ENCODE results near the gene CPVL. TPM values are rescaled to one million over a fixed set of nuclear protein-coding genes. Genes with fewer than 3 reads are reported as not detected.

CPVL gene
- total and polyA plus RNA-seq, 2 of the 8 experiments (the other 6 are each of a cell fraction or from before 2014, with no cell fraction given), result 40.0 to 55.0 TPM

GRCh38 chr7:29143751-29144150 lies 2.6 kb downstream of the CPVL start:
- no peak for DNase-seq (ENCODE audit: low read depth in 1 of 2, low spot score in 2 of 2)
- H4K5ac ChIP-seq (ENCODE audit: insufficient read length, low read depth, low read length), result no peak overlapping the region
- no peak overlapping the region for H2AFZ ChIP-seq (ENCODE audit: low read length)
- H3K23me2 ChIP-seq (ENCODE audit: low read depth, low read length), result peaks cover 13% of the 10 kb centered on the region
- no peaks in the 10 kb centered on the region for H3K36me3 ChIP-seq (ENCODE audit: control insufficient read depth in 2 of 4, insufficient read depth in 4 of 4, low read length in 3 of 4)
- peaks cover 0 to 3% (median 0%) of the 10 kb centered on the region in 4 experiments; a peak in 3 of 7 replicates for H3K4me1 ChIP-seq (replicated peaks in 1 of 4; ENCODE audit: control insufficient read depth in 3 of 4, insufficient read depth in 4 of 4, low read length in 3 of 4)
- ChIA-PET CTCF (ENCODE audit: partially characterized antibody) (interaction anchor here (0.6 to 4.2 kb wide), 4 partner anchors 13 to 220 kb away, joined by 3 to 19 read pairs (median 4); no protein-coding TSS in a partner anchor), POLR2A (ENCODE audit: partially characterized antibody) (interaction anchor here (0.7 to 1.5 kb wide), 2 partner anchors 11 to 12 kb away, joined by 3 read pairs; no protein-coding TSS in a partner anchor)
- FAIRE-seq, result no peak
- H3K79me2 ChIP-seq (ENCODE audit: control insufficient read depth in 1 of 2, insufficient read depth in 2 of 2, low read length in 2 of 2), result no peaks in the 10 kb centered on the region
- no peak overlapping the region for H3K4me2 ChIP-seq (ENCODE audit: insufficient read depth in 1 of 2, low read depth in 2 of 2, low read length in 2 of 2)
- H4K8ac ChIP-seq (ENCODE audit: extremely low read depth, insufficient read depth, low read length), result no peak overlapping the region
- no peak overlapping the region for H2BK5ac ChIP-seq (ENCODE audit: low read depth, low read length)
- peaks cover 0 to 10% (median 4%) of the 10 kb centered on the region in 4 experiments; a peak in 5 of 7 replicates for H3K27me3 ChIP-seq (replicated peaks in 1 of 4; ENCODE audit: control insufficient read depth in 3 of 4, extremely low read depth in 1 of 4, insufficient read depth in 3 of 4, low read length in 3 of 4)
- no peaks in the 10 kb centered on the region for H3K9me3 ChIP-seq (ENCODE audit: insufficient read depth in 2 of 2, low read depth in 1 of 2, low read length in 1 of 2)
- H3K56ac ChIP-seq (replicated peaks; ENCODE audit: insufficient read length, low read depth, low read length), result no peak overlapping the region
- H2BK15ac ChIP-seq (ENCODE audit: low read length), result no peak overlapping the region
- H4K20me1 ChIP-seq (replicated peaks in 1 of 2; ENCODE audit: control insufficient read depth in 1 of 2, insufficient read depth in 2 of 2, low read length in 2 of 2), result no peaks in the 10 kb centered on the region
- H4K91ac ChIP-seq (replicated peaks; ENCODE audit: insufficient read length, low read length), result no peak overlapping the region
- no peak overlapping the region for H3K4ac ChIP-seq (replicated peaks; ENCODE audit: insufficient read length, low read depth, low read length)
- 77% methylated on average over 2 of the region's 2 CpGs; no CpG with 5 or more reads in 1 of the 2 experiments for WGBS, 2 experiments (ENCODE audit: extremely low coverage in 1 of 2, insufficient coverage in 1 of 2, insufficient read length in 1 of 2, insufficient replicate concordance in 2 of 2, low coverage in 1 of 2, low lambda C conversion rate in 2 of 2, missing lambda C conversion rate in 1 of 2)
- H2BK120ac ChIP-seq (replicated peaks; ENCODE audit: low read depth, low read length), result no peak overlapping the region
- H2BK12ac ChIP-seq (ENCODE audit: low read depth, low read length), result no peak overlapping the region
- H3K23ac ChIP-seq (ENCODE audit: insufficient read length), result no peak overlapping the region
- H3K14ac ChIP-seq (ENCODE audit: insufficient read length), result no peak overlapping the region
- H3K4me3 ChIP-seq (ENCODE audit: extremely low read depth in 1 of 4, insufficient read depth in 2 of 4, low read depth in 3 of 4, low read length in 4 of 4), result no peak overlapping the region
- no peaks in the 10 kb centered on the region for H3K79me1 ChIP-seq (ENCODE audit: low read depth, low read length)
- no peak overlapping the region for H3K27ac ChIP-seq (ENCODE audit: low read depth, low read length)
- H2AK5ac ChIP-seq (ENCODE audit: low read depth, low read length), result no peak overlapping the region
- no peak overlapping the region for H3K9ac ChIP-seq (replicated peaks in 1 of 4; ENCODE audit: extremely low read depth in 1 of 4, low read depth in 3 of 4, low read length in 3 of 4)
- no peak overlapping the region for H2BK20ac ChIP-seq (ENCODE audit: low read length)
- H3K18ac ChIP-seq (ENCODE audit: extremely low read depth, low read length), result no peak overlapping the region
- no peak for TF ChIP-seq CHD2 (IDR thresholded peaks at IDR 0.05; ENCODE audit: low read length)
- no peak for TF ChIP-seq TEAD4 (IDR thresholded peaks at IDR 0.05; ENCODE audit: low read depth, low read length)
- no peak for TF ChIP-seq ASH2L (IDR thresholded peaks at IDR 0.05; ENCODE audit: low read length)
- TF ChIP-seq CEBPB (IDR thresholded peaks at IDR 0.05; ENCODE audit: low read depth, low read length), result no peak
- no peak for TF ChIP-seq MAX (IDR thresholded peaks at IDR 0.05)
- TF ChIP-seq SIN3A (conservative IDR thresholded peaks at IDR 0.05 in 1 of 2, IDR thresholded peaks at IDR 0.05 in 1 of 2; ENCODE audit: low read depth in 1 of 2, low read length in 2 of 2), result no peak
- TF ChIP-seq GTF2F1 (IDR thresholded peaks at IDR 0.05; ENCODE audit: borderline replicate concordance, low read depth, low read length), result no peak
- TF ChIP-seq RXRA (IDR thresholded peaks at IDR 0.05; ENCODE audit: insufficient read depth, low read depth, low read length), result no peak
- TF ChIP-seq HDAC2 (IDR thresholded peaks at IDR 0.05; ENCODE audit: borderline replicate concordance in 1 of 2, low read depth in 2 of 2, low read length in 2 of 2), result no peak
- no peak for TF ChIP-seq MAFK (IDR thresholded peaks at IDR 0.05; ENCODE audit: low read depth, low read length)
- no peak for TF ChIP-seq KDM4A (IDR thresholded peaks at IDR 0.05; ENCODE audit: low read depth, low read length, severe bottlenecking)
- TF ChIP-seq TAF7 (optimal IDR thresholded peaks at IDR 0.05; ENCODE audit: borderline replicate concordance, low read depth, low read length), result no peak
- no peak for TF ChIP-seq PHF8 (conservative IDR thresholded peaks at IDR 0.05; ENCODE audit: low read depth, low read length)

All from H1 (cell line).